Measurements from ENCODE around the gene MLXIP.

GRCh38 chr12:122057007-122057735 is 21.4 kb upstream of the MLXIP start:
- TF ChIP-seq POLR2A (IDR thresholded peaks at IDR 0.05; ENCODE audit: low read depth) (no peak), POLR2AphosphoS5 (IDR thresholded peaks at IDR 0.05) (no peak)
